GM10266 (cell line): Measurements from ENCODE around the gene PHPT1.

Source experiments
- DNase-seq: peaks from one replicate; pipeline ENCODE4 v3.0.0; 2012; ENCODE audit errors: extremely low spot score
- TF ChIP-seq, protein P1 (sequence below): IDR thresholded peaks from 2 replicates; pipeline ENCODE4 v1.5.1; 2012; ENCODE audit warnings: mild to moderate bottlenecking, low read depth; ENCODE audit not compliant: control insufficient read depth, insufficient read depth; ENCODE audit errors: missing control alignments

PHPT1 gene

DNA sequence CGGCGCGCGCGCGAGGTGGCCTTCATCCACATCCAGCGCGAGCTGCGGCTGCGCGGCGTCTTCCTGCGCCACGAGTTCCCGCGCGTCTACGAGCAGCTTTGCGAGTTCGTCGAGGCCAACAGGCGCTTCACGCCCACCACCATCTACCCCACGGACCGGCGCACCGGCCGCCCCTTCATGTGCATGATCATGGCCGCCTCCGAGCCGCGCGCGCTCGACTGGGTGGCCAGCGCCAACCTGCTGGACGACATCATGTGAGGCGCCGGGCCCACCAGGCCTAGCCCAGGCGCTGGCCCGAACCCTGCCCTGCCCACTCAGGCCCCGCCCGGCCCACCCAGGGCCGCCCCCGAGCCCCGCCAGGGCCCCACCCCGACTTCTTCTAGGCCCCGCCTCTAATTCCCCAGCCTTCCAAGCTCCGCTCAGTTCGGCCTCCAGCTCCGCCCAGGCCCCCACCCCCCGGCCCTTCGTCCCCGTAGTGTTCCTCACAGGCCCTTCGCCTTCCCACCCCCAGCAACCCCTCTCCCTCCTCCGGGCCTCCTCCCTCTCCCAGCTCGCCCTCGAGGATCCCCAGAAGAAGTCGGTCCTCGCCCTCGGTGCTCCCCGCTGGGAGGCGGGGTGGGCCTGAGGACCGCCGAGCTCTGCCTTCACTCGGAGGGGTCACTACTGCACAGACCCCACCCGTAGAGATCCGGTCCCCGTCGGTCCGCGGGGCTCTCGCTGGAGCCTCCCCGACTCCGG is 2.0 kb upstream of the PHPT1 start:
- peak; percentile 73 for DNase-seq
- TF ChIP-seq, protein P1, sequence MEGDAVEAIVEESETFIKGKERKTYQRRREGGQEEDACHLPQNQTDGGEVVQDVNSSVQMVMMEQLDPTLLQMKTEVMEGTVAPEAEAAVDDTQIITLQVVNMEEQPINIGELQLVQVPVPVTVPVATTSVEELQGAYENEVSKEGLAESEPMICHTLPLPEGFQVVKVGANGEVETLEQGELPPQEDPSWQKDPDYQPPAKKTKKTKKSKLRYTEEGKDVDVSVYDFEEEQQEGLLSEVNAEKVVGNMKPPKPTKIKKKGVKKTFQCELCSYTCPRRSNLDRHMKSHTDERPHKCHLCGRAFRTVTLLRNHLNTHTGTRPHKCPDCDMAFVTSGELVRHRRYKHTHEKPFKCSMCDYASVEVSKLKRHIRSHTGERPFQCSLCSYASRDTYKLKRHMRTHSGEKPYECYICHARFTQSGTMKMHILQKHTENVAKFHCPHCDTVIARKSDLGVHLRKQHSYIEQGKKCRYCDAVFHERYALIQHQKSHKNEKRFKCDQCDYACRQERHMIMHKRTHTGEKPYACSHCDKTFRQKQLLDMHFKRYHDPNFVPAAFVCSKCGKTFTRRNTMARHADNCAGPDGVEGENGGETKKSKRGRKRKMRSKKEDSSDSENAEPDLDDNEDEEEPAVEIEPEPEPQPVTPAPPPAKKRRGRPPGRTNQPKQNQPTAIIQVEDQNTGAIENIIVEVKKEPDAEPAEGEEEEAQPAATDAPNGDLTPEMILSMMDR, result no peak

DNA sequence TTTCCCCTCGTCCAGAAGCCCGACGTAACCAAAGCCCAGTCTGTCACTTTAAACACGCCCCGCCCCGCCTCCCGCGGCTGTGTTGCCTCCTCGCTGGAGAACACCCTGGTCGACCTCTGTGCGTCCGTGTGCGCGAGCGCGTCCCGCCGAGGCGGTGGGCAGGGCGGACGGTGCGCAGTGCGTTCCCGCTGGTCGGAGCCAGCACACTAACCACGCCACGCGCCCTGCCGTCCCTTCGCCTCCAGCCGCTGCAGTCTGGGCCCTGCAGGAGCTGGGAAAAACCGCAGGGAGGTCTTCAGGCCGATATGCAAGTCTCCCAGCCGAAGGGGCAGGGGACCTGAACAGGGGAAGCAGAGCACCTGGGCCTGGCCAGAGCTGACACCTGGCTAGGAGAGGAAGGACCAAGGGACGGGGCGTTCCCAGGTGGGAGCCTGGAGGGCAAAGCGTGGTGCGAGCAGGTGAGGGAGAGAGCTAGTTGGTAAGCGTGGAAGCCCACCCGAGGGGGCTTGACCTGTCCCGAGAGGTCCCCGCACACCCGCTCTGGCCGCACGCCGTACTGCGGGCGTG is 1.3 kb upstream of the PHPT1 start:
- TF ChIP-seq, protein P1, result no peak
- DNase-seq, result peak; percentile 90

DNA sequence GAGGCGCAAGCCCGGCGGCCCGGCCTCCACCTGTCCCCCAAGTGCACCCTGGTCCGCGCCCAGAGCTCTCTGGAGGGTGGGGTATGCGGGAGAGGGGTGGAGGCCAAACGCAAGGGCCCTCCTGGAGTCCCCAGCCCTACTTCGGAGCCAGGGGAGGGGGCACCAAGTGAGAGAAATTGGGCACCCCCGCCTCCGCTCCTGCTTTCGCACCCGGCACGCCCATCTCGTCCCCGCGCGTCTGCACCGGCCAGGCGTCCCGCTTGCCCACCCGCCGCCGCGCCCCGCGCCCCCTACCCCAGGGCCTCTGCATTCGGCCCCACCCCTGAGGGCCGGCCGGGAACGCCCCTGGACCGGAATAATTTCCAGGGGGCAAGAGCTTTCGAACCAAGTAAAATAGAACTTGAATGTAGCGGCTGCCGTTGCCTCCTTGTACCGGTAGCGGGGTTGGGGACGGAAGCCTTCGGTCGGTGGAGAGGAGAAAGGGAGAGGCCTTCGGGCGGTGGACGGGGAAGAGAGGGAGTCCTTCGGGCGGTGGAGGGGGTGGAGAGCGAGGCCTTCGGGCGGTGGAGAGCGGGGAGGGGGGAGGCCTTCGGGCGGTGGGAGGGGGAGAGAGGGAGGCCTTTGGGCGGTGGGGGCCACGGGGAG is 694 bp upstream of the PHPT1 start:
- peak; percentile 82 for DNase-seq
- TF ChIP-seq, protein P1, result no peak

DNA sequence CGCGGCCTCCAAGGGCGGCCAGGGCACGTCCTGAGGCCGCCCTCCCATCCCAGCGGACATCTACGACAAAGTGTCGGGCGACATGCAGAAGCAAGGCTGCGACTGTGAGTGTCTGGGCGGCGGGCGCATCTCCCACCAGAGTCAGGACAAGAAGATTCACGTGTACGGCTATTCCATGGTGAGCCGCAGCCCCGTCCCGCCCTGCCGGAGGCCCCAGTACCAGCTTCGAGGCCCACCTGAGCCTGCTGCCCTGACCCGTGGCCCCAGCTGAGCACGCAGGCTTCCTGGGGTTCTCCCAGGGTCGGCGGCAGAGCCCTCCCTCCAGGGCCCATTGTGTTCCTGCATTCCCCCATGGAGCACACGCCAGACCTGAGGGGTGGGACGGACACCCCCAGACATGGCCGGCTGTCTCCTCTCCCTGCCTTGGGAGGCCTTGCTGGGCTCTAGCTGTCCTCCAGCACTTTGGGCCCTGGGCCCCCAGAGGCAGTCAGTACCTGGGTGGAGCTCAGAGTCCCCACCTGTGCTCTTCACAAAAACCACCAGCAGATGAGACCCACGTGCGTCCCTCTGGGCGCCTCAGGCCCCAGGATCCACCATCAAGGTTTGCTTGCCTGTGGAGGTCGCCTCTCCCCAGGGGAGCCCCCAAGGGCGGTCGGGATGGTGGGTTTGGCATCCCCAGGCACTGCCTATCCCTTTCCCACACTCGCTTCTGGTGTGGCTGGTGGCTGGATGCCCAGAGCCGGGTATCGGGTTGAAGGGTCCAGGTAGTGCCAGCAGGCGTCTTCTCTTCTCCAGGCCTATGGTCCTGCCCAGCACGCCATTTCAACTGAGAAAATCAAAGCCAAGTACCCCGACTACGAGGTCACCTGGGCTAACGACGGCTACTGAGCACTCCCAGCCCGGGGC is 1.0 kb downstream of the PHPT1 start:
- no peak for DNase-seq
- TF ChIP-seq, protein P1, result no peak

DNA sequence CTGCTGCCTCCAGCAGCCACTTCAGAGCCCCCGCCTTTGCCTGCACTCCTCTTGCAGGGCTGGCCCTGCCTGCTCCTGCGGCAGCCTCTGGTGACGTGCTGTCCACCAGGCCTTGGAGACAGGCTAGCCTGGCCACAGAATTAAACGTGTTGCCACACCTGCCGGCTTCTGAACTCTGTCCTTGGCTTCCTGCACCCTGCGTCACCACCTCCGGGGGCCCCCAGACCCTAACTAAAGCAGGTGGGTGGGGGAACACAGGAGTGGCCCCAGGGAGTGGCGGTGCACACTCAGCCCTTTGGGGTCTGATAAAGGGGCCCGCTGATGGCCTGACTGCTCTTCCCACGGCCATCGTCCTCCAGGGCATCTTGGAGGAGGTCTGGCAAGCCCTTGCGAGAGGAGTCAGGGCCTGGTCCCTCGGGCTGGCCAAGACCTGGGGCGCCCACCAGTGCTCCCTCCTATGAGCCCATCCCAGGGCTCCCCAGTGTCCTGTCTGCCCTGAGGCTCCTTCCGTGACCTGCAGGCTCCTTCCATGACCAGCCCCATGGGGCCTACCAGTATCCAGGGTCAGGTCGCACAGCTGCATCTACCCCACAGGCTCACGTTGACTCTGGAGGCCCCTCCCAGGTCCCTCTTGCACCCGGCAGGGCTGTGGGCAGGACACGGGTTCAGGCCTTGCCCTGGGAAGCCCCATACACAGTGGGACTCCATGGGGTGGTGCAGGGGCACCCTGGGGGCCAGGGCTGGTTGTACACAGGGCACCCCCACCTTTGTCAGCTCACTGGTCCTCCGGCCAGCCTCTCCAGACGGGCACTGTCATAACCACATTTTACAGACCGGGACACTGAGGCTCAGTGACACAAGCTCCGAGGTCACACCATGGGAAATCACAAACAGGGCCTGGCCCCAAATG is 1.9 kb downstream of the PHPT1 start:
- DNase-seq, result no peak
- TF ChIP-seq, protein P1, result no peak

DNA sequence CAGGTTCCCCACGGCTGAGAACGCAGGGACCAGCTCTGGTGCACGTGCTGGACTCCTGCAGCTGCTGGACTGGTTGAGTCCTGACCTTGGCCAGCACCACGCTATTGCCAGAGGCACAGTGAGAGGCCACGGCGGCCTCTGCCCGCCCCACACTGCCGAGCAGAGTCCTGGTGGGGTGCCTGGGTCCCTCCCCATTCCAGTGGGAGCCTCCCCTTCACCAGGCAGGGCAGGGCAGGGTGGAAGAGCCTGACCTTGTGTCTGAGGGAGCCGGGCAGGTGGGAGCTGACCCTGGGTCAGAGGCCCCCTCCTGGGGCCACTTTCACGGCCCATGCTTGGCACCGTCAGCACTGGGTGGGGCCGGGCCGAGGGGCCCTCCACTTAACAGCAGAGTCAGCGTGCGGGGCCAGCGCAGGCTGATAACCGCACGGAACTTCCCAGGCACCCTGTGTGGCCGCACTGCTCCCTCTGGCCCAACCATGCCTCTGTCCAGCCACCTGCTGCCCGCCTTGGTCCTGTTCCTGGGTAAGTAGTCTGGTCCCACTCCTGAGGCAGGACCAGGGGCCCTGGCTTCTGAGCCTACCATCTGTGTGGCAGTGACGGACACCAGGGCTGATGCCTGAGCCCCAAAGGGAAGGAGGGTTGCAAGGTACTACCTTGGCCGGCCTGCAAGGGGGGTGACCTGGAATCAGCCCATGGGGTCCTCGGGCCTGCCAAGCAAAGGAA is 2.9 kb downstream of the PHPT1 start, which contains the start of gene MAMDC4:
Gene MAMDC4, plus strand, starts transcription at position 406 of the 723 bp plus-strand sequence. Its CDS starts 71 bp downstream, at position 477.
- no peak for DNase-seq
- TF ChIP-seq, protein P1, result no peak
